Measurements from ENCODE around the gene MYH2.

The MYH2 gene

DNA sequence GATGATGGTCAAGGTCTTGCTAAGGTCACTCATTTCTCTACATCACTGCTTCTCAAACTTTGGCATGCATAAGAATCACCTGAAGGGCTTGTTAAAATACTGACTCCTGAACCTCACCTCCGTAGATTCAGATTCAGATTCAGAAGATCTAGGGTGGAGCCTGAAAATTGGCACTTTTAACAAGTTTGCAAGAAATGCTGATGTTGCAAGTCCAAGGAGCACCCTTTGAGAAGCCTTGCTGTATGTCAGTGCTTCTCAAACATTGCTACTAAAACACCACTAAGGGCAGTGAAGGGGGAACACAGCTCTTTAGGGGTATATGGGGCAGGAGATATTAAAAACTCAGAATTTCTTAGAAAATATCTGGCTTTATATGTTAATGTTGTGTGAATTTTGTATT is 17.4 kb downstream of the MYH2 start:
- TF ChIP-seq, protein P1, sequence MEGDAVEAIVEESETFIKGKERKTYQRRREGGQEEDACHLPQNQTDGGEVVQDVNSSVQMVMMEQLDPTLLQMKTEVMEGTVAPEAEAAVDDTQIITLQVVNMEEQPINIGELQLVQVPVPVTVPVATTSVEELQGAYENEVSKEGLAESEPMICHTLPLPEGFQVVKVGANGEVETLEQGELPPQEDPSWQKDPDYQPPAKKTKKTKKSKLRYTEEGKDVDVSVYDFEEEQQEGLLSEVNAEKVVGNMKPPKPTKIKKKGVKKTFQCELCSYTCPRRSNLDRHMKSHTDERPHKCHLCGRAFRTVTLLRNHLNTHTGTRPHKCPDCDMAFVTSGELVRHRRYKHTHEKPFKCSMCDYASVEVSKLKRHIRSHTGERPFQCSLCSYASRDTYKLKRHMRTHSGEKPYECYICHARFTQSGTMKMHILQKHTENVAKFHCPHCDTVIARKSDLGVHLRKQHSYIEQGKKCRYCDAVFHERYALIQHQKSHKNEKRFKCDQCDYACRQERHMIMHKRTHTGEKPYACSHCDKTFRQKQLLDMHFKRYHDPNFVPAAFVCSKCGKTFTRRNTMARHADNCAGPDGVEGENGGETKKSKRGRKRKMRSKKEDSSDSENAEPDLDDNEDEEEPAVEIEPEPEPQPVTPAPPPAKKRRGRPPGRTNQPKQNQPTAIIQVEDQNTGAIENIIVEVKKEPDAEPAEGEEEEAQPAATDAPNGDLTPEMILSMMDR (conservative IDR thresholded peaks at IDR 0.05): no peak
- no peak overlapping the region for H3K27ac ChIP-seq

DNA sequence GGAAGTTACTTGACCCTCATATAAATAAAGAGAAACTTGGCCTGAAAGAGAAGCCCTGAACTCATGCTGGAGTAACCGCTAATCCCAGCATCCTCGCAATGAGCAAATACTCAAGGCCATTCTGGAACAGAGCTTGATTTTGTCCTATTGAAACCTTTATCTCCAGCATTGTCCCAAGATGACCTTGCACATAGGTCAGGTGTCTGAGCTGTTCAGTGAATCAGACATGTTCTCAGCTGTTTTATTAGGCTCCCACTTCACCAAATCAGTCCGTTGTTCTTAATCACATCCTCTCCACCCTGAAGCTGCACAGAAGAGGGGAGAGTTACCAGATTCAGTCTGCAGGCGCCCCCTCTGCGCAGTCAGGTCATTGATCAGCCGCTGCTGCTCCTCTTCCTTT is 22.0 kb downstream of the MYH2 start:
- TF ChIP-seq, protein P1 (conservative IDR thresholded peaks at IDR 0.05): no peak

DNA sequence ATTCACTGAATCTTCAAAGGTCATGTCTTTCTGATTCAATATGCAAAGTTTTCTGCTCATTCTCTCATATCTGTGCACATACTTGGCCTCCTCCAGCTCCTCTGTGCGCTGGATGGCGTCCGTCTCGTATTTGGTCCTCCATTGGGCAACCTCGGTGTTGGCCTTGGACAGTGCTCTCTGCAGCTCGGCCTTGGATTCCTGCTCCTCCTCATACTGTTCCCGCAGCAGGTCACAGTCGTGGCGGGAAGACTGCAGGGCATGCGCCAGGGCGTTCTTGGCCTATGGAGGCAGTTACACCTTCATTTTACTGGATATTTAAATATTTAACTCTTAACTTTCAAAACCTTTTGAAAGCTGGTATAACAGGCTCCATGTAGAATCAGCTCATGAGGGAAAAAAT is 22.9 kb downstream of the MYH2 start:
- H3K27ac ChIP-seq: no peak overlapping the region
- TF ChIP-seq, protein P1 (conservative IDR thresholded peaks at IDR 0.05): no peak

More for the DNA sequence above, 22.0 kb downstream of the MYH2 start:
- H3K27ac ChIP-seq: no peak overlapping the region

DNA sequence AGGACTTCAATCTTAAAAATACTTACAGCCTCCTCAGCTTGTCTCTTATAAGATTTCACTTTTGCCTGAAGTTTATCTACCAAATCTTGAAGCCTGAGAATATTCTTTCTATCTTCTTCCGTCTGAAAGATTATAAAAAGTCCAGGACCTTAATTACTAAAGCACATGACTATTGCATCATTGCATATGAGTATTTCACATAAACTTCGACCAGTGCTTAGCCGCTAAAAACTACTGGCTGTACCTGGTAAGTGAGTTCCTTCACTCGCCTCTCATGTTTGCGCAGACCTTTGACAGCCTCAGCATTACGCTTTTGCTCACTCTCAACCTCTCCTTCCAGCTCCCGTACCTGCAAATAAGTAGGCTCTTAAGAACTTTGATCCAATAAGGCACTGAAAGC is 26.4 kb downstream of the MYH2 start:
- TF ChIP-seq, protein P1 (conservative IDR thresholded peaks at IDR 0.05): no peak
- no peak overlapping the region for H3K27ac ChIP-seq

DNA sequence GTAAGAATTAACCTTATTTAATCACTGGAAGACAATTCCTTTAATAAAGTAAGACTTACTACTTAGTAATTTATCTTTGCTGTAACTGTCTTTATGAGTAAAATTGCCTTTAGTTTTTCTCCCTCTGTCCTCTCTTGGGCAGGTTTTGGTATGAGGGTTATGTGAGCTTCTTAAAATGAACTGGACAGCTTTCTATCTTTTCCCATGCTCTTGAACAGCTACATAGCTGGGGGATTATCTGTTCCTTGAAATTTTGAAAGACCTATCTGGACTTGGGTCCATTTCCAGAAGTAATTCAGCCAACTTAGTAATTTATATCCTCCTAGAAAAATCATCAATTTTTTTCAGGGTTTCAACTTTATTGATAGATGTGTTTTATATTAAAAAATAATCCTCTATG is 27.5 kb downstream of the MYH2 start:
- TF ChIP-seq, protein P1 (conservative IDR thresholded peaks at IDR 0.05): no peak
- H3K27ac ChIP-seq: no peak overlapping the region

DNA sequence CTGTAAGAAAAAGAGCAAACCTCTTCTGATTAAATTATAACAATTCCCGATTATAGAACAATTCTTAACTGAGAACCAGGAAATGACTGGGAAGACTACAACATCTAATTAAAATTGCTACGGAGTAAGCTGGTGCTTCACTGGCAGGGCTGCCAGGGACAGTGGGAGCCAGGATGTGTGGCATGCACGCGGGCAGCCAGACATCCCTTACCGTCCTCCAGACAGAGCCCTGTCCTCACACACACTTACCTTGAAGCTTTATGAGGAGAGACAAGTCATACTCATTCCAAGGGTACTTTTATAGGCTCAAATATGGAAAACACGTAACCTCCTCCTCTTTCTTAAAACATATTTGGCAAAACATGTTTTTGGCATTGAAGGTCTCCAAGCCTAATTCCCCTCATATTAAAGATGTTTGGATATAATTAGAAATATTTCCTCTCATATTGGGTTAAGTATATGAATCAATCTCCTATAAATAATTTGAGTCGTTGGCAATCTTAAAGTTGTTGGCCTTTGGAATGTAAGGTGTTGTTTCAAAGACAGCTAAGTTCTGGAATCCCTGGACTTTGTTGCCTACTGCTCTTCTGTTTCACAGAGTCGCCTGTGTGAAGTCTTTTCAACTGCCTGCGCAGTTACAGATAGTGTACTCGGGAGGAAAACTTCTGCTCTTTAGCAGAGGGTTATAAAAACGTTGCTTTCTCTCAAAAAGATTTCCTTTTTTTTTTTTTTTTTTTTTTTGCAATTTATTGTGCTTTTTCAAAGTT is 31.0 kb downstream of the MYH2 start, which contains the start of gene MYH1:
Gene MYH1 (minus strand): TSS at position 272 of the 767 bp plus-strand sequence. CDS start 1,900 bp downstream, outside the sequence.
- H3K27ac ChIP-seq: no peak within 1 kb of the TSS
- TF ChIP-seq, protein P1 (conservative IDR thresholded peaks at IDR 0.05): no peak

DNA sequence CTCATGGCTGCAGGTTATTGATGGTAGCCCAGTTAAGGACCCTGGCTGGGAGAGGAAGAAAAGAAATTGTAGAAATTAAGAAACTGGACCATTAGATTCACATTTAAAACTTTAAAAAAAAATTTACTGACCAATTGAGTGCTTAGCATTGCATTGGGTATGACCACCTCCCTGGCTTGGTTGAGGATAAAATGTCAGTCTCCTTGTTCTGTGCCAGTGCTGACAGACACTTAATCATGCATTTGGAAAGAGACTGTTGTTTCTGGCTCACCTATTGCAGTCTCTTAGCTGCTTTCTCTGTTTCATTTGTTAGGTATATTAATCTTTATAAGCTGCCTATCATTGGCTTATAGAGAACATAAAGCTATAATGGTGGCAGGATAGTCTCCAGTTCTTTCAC is 32.8 kb downstream of the MYH2 start:
- no peak overlapping the region for H3K27ac ChIP-seq
- TF ChIP-seq, protein P1 (conservative IDR thresholded peaks at IDR 0.05): no peak
